Suppressor macrophage (primary cell): ENCODE results near the gene PLAGL1.
"Not testable (repeated sequence)": the region's sequence is repeated elsewhere in the genome, so short reads cannot be mapped to it uniquely, and the experiment has no call there.

ENCODE experiments used
- DNase-seq, 4 experiments: peaks; one replicate each; pipeline ENCODE4 v3.0.0-alpha.2; 2020 to 2022
- total RNA-seq, 17 experiments: gene quantifications; one replicate each; lab custom pipeline; 2026; ENCODE audit warnings: mixed read lengths in 6 of 17, inconsistent platforms in 3 of 17; lab: John Stamatoyannopoulos, UW

The PLAGL1 gene, protein sequence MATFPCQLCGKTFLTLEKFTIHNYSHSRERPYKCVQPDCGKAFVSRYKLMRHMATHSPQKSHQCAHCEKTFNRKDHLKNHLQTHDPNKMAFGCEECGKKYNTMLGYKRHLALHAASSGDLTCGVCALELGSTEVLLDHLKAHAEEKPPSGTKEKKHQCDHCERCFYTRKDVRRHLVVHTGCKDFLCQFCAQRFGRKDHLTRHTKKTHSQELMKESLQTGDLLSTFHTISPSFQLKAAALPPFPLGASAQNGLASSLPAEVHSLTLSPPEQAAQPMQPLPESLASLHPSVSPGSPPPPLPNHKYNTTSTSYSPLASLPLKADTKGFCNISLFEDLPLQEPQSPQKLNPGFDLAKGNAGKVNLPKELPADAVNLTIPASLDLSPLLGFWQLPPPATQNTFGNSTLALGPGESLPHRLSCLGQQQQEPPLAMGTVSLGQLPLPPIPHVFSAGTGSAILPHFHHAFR
- total RNA-seq, result 9.1 to 60.1 (median 13.6) reads per million in 17 experiments

DNA sequence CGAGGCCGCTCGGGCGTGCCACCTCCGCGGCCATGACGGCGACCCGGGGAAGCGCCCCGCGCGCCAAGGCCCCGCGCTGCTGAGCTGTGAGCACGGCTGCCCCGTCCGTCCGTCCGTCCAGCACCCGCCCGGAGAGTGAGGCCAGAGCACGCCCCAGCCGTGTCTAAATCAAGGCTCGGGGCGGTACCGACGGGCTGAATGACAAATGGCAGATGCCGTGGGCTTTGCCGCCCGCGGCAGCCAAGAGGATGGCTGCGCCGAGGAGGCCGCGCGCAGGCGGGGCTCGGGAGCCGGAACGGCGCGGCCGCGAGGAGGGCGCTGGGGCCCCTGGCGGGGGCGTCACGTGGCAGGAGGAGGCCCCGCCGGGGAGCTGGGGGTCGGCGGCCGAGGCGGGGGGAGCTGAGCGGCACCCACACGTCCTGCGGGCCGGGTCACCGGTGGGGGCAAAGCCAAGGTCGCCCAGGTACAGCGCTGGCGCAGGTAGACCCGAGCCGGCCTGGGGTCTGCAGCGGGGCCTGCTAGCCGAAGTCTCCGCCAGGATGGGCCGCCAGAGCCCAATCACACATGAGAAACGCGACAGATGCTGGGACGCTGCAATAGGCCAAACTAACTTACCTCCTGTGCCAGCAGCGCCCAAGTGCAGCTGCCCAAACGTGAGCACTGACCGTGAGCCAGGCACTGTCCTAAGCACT, at the start of gene PLAGL1:
PLAGL1 (minus strand) TSS at position 140 of the 692 bp plus-strand sequence. CDS start 60,123 bp downstream, outside the sequence.
- peak; percentile 71 to 83 (median 74) for DNase-seq

DNA sequence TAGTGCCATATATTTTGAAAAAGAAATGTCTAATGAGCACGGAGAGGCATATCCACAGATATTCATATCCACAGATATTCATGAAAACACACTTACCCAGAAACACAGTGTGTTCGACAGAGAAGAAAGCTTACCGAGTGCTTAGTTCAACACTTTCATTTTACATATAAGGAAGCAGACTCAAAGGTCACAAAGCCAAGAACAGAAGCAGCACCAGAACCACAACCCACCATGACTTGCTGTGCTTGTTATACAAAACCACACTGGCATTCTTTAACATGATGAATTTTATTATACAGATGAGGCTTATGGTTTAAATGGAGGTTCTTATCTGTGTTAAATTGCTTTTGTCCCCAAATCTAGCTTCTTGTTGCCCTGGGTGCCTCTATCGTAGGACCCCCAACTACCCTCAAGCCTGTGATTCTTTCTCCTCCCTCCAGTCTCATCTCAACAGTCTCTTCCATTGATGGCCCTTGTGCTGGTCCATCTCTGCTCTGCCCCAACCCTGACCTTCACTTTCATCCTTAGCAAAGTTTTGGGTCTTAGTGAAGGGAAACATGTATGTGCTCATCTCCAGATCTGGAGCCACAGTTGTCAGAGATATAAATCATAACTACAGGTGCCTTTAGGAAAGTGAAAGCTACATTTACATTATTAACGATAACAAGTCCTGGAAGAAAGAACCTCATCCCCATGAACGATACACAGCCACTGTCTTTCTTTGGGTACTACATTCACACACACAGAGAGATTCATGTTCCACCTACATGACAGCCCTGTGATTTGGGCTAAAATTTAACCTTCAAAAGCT, 47.3 kb upstream of the PLAGL1 start:
- DNase-seq, result peak; percentile 41 to 66 (median 56)

- DNase-seq, result no peak
Observed at GRCh38 chr6:144053601-144054000, 45.5 kb upstream of the PLAGL1 start.

DNA sequence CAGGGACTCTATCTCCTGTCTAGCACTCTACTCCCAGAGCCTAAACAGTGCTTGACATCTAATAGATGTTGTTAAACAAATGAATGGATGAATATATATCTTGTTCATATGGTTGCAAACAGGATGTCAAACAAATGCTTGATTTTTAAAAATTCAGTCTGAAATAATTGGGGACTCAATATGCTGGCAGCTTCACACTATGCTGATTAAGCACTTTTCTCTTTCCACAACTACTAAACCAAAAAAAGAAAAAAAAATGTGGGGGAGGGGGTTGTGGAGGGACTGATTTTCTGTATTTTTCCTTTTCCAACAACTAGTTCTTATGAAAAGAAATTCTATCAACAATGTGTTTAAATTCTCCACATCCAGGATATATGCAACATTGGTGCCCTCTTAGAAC, 44.4 kb upstream of the PLAGL1 start:
- DNase-seq, result no peak

DNA sequence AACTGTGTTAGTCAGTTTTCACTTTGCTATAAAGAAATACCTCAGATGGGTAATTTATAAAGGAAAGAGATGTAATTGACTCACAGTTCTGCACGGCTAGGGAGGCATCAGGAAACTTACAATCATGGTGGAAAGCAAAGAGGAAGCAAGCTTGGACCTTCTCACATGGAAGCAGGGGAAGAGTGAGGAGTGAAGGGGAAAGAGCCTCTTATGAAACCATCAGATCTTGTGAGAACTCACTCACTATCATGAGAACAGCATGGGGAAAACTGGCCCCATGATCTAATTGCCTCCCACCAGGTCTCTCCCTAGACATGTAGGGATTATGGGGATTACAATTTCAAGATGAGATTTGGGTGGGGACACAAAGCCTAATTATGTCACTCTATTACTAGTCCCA, 41.3 kb upstream of the PLAGL1 start:
- DNase-seq, result peak; percentile 42 to 75 (median 61)

GRCh38 chr6:144047688-144048087, 39.6 kb upstream of the PLAGL1 start:
- DNase-seq, result no peak

DNA sequence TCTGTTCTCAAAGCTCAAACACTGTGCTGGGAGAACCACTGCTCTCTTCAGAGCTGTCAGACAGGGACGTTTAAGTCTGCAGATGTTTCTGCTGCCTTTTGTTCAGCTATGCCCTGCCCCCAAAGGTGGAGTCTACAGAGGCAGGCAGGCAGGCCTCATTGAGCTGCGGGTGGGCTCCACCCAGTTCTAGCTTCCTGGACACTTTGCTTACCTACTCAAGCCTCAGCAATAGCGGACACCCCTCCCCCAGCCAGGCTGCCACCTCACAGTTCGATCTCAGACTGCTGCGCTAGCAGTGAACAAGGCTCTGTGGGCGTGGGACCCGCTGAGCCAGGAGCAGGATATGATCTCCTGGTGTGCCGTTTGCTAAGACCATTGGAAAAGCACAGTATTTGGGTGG, 38.6 kb upstream of the PLAGL1 start:
- DNase-seq, result not testable (repeated sequence)

DNA sequence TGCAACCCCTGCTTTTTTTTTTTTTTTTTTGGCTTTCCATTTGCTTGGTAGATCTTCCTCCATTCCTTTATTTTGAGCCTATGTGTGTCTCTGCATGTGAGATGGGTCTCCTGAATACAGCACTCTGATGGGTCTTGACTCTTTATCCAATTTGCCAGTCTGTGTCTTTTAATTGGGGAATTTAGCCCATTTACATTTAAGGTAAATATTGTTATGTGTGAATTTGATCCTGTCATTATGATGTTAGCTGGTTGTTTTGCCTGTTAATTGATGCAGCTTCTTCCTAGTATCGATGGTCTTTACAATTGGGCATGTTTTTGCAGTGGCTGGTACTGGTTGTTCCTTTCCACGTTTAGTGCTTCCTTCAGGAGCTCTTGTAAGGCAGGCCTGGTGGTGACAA, 36.9 kb upstream of the PLAGL1 start:
- DNase-seq, result not testable (repeated sequence)

DNA sequence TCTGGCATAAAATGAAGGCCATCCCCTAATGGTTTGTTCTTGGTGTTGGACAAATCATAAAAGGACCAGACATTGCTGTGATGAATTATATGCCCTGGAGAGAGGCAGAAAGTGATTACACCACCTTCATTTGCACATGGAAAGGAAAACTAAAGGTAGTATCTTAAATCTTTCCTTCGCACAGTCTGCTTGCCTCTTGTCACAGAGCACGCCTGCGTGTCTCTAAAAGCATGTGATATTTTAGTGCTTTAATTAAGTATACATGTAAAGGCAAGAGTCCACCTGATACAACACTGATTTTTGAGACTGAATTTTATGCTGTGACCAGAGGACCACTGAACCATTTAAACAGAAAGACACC, 28.8 kb upstream of the PLAGL1 start:
- DNase-seq, result peak in 1 of 4 experiments; percentile 12

- DNase-seq, result peak; percentile 59 to 73 (median 66)
Observed at GRCh38 chr6:144036064-144036834, 28.2 kb upstream of the PLAGL1 start.

DNA sequence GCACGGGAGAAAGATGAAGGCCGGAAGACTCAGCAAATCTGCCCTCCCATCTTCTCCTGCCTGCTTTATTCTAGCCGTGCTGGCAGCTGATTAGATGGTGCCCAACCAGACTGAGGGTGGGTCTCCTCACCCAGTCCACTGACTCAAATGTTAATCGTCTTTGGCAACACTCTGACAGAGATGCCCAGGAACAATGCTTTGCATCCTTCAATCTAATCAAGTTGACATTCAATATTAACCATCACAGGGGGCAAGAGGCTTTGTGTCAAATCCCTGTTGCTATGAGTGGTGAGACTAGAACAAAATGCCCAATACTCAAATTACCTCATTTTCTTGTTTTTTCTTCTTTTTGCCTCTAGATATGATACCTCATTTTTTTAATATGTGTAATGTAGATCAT, 27.4 kb upstream of the PLAGL1 start:
- no peak for DNase-seq

GRCh38 chr6:144033816-144034735, 26.0 kb upstream of the PLAGL1 start:
- peak in 1 of 4 experiments; percentile 17 for DNase-seq

DNA sequence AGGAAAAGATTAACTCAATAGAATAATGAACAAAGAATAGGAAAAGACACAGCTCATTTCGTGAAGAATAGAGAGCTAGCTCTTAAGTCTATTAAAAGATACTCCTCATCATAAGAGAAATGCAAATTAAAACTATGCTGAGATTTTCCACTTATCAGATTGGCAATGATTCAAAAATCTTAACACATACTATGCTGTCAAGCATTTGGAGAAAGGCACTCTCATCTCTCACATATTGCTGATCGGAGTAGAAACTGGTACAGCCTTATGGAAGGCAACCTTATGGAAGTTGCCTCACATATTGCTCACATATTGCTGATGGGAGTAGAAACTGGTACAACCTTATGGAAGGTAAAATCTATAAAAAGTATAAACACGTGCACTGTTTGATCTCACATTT, 21.4 kb upstream of the PLAGL1 start:
- DNase-seq, result no peak

DNA sequence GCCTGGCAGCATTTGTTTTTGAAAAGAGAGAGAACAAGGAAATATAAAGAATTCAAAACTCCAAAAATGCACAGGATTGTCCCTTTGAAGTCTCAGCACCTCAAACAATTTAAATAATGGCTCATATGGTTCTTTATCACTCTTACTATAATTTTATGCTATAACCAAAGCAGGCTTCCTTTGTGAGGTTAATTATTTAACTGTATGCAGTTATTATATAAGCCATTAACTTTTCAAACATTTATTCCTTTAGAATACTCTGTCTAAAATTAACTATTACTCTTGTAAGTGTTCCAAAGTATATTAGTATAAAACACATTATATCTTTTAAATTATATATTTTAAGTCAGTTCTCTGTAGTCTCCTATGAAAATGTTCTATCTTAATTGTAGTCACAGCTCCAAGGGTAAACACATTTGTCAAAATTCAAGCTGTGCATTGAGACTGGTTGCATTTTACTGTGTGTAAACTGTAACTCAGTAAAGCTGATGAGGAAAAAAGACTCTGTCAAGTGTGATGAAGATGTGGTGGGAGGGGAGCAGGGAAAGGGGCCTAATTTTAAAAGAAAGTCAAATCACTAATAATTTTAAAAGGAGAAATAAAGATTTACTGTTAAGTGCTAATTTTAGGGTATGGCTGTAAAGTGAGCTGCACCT, 20.0 kb upstream of the PLAGL1 start:
- DNase-seq, result no peak

- DNase-seq, result no peak
Observed at GRCh38 chr6:144023216-144023615, 15.2 kb upstream of the PLAGL1 start.

GRCh38 chr6:144019929-144020328, 11.9 kb upstream of the PLAGL1 start:
- peak; percentile 17 to 52 (median 45) for DNase-seq

DNA sequence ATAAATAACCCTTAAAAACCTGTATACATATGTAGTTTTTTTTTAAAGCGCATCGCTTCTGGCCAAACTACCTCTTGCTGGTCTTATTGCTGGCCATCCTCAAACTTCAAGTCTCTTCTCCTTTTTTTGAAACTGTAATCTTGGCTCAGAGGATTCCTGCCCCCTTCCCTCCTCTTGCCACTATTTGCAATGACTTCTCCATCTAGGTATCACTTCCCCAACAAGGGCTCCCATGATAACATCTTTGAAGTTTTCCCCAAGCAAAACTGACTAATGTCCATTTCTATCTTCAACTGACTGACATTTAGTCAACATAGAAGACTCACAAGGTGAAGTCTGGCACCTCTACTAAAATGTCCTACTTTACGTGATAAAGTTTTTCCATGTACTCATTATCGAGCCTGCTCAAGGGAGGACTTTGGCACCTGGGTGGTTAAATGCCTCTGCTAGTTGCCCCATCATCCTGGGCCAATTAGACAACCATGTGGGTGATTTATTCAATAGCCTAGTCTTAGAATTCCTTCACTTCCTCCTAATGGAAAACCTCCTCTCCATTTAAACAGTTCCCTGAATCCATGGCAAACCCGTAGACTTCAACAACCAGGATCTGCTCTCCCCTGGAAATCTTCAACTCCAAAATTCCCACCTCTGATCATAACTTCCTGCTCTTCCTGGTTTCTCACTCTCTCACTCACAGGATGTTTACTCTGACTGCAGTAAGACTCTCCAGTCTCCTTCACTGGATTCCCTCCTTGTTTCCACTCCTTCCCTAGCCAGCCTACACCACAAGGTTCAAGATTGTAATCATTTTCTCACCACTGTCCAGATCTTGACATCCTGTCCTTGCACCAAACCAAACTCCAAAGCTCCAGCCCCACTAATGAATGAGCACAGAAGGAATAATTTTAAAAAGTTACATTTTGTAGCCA, 9.4 kb upstream of the PLAGL1 start:
- DNase-seq, result peak; percentile 31 to 71 (median 58)

- DNase-seq, result peak; percentile 86 to 92 (median 90)
Observed at GRCh38 chr6:144013486-144013909, 5.4 kb upstream of the PLAGL1 start.

DNA sequence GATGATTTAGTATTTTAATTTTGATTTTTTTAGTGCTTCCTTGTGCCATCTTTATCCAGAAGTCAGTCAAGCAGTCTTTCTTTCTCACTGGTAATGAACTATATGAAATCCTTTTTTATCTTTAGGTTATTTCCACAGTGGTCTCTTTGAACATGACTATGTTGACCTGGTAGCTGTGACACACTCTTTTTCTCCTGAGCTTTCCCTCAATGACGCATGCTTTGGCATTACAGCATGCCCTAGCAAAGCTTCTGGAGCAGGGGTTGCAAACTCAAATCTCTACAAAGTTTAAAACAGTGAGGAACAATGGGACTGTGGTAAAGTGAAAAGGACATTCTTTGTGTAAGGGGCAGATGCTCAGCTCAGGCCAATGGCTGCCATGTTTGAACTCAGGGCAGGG, 4.5 kb upstream of the PLAGL1 start:
- DNase-seq, result no peak
